K562 (cell line): ENCODE measurements around the gene MAN1A1. TPM values are rescaled to one million over a fixed set of nuclear protein-coding genes. Genes with fewer than 3 reads are reported as not detected.

Experiments
- BHLHE40 ChIP-seq: IDR thresholded peaks from 2 replicates; pipeline ENCODE4 v1.6.1; 2011; ENCODE audit warnings: low read length, improper control_type of control experiment
- EHMT2 ChIP-seq: fragments of 450-650 bp; IDR thresholded peaks from 2 replicates; pipeline ENCODE4 v1.6.1; 2018; ENCODE audit warnings: antibody characterized with exemption
- ELK3 ChIP-seq: fragments of 450-650 bp; formaldehyde crosslinking; IDR thresholded peaks from 2 replicates; pipeline ENCODE4 v1.4.0; 2020; ENCODE audit warnings: mild to moderate bottlenecking
- HDAC2 ChIP-seq: fragments of 450-650 bp; IDR thresholded peaks from 2 replicates; pipeline ENCODE4 v1.6.1; 2016; ENCODE audit warnings: mild to moderate bottlenecking
- HIVEP1 ChIP-seq: fragments of 250-450 bp; sonication (Bioruptor Pico); IDR thresholded peaks from 2 replicates; pipeline ENCODE4 v1.4.0; 2020; ENCODE audit warnings: mild to moderate bottlenecking
- HMG20B ChIP-seq: fragments of 250-450 bp; sonication (Bioruptor Pico); IDR thresholded peaks from 2 replicates; pipeline ENCODE4 v1.5.0; 2021; ENCODE audit warnings: mild to moderate bottlenecking
- IFI16 ChIP-seq: fragments of 250-450 bp; sonication (Bioruptor Pico); IDR thresholded peaks from 2 replicates; pipeline ENCODE4 v2.1.2; 2022; ENCODE audit warnings: mild to moderate bottlenecking, inconsistent platforms
- KAT8 ChIP-seq: fragments of 450-650 bp; IDR thresholded peaks from 2 replicates; pipeline ENCODE4 v1.6.1; 2016; ENCODE audit warnings: low read depth, mild to moderate bottlenecking
- MLX ChIP-seq, 2 experiments: fragments of 450-650 bp in 1 of 2; sonication (generic) in 1 of 2; formaldehyde crosslinking; conservative IDR thresholded peaks; 2 replicates each; pipeline versions ENCODE4 v1.4.0 to v1.8.1; 2020 to 2022; ENCODE audit warnings: mild to moderate bottlenecking in 1 of 2, missing genetic modification reagents in 1 of 2
- MNT ChIP-seq, 2 experiments: fragments of 450-650 bp; conservative IDR thresholded peaks; 2 replicates each; pipeline ENCODE4 v1.6.1; 2017; ENCODE audit warnings: mild to moderate bottlenecking in 2 of 2, moderate library complexity in 2 of 2
- POLR2A ChIP-seq: fragments of 450-650 bp; conservative IDR thresholded peaks from 2 replicates; pipeline ENCODE4 v1.6.1; 2016
- SOX6 ChIP-seq: fragments of 450-650 bp; IDR thresholded peaks from 2 replicates; pipeline ENCODE4 v1.6.1; 2014; ENCODE audit warnings: mild to moderate bottlenecking
- TAF9B ChIP-seq: fragments of 450-650 bp; IDR thresholded peaks from 2 replicates; pipeline ENCODE4 v1.6.1; 2018; ENCODE audit warnings: mild to moderate bottlenecking; ENCODE audit not compliant: partially characterized antibody
- TCF7L2 ChIP-seq: fragments of 150-350 bp; IDR thresholded peaks from 2 replicates; pipeline ENCODE4 v1.6.1; 2016; ENCODE audit warnings: low read depth, mild to moderate bottlenecking, low read length, moderate library complexity
- TGIF2 ChIP-seq: sonication (generic); formaldehyde crosslinking; IDR thresholded peaks from 2 replicates; pipeline ENCODE4 v1.8.1; 2022; ENCODE audit warnings: mild to moderate bottlenecking, missing genetic modification reagents, moderate library complexity
- THAP12 ChIP-seq: fragments of 250-450 bp; sonication (Bioruptor Pico); IDR thresholded peaks from 2 replicates; pipeline ENCODE4 v1.9.0; 2021; ENCODE audit warnings: mild to moderate bottlenecking, inconsistent platforms
- THRAP3 ChIP-seq: fragments of 450-650 bp; IDR thresholded peaks from 2 replicates; pipeline ENCODE4 v1.6.1; 2016; ENCODE audit warnings: mild to moderate bottlenecking, inconsistent platforms, borderline replicate concordance
- TSC22D4 ChIP-seq: fragments of 450-650 bp; IDR thresholded peaks from 2 replicates; pipeline ENCODE4 v1.6.1; 2016; ENCODE audit warnings: missing genetic modification characterization, missing biosample characterization, control low read depth
- U2AF2 ChIP-seq: fragments of 200-400 bp; formaldehyde crosslinking; optimal IDR thresholded peaks from 2 replicates; pipeline ENCODE3; 2017; ENCODE audit warnings: low read depth, mild to moderate bottlenecking, low read length
- YBX1 ChIP-seq: fragments of 450-650 bp; IDR thresholded peaks from 2 replicates; pipeline ENCODE4 v1.7.1; 2016; ENCODE audit warnings: mild to moderate bottlenecking
- ZNF274 ChIP-seq: IDR thresholded peaks from 2 replicates; pipeline ENCODE4 v1.6.1; 2011; ENCODE audit warnings: low read depth, mild to moderate bottlenecking, low read length, moderate library complexity, borderline replicate concordance
- ZNF280A ChIP-seq: fragments of 450-650 bp; IDR thresholded peaks from 2 replicates; pipeline ENCODE4 v1.6.1; 2018; ENCODE audit warnings: mild to moderate bottlenecking, low read depth; ENCODE audit not compliant: partially characterized antibody
- polyA plus RNA-seq, 8 experiments: library from polyadenylated mRNA; depleted of rRNA in 4 of 8; stranded (reverse) in 5 of 8; unstranded in 3 of 8; fragments of >200 nt; fragmentation: Nextera tagmentation in 2 of 8; fragmentation: Illumina TruSeq in 1 of 8; extraction: Ambion mirVana in 2 of 8; extraction: Trizol in 1 of 8; gene quantifications; 2 replicates each; pipeline versions ENCODE4 v1.2.1 to v1.2.3, GENCODE V29; 2011 to 2014; ENCODE audit warnings: inconsistent platforms in 1 of 8, missing spikeins in 1 of 8
- total RNA-seq, 7 experiments: library from RNA; depleted of rRNA in 6 of 7; stranded (reverse); fragments of >200 nt in 6 of 7; fragmentation: Illumina TruSeq in 2 of 7; extraction: Trizol in 2 of 7; gene quantifications; 2 replicates each; pipeline versions ENCODE4 v1.2.1 to v1.2.3, GENCODE V29; 2011 to 2021; ENCODE audit warnings: low replicate concordance in 1 of 7

The MAN1A1 gene
- total and polyA plus RNA-seq, 9 of the 15 experiments (the other 6 are each of a cell fraction or from before 2014, with no cell fraction given), result 24.5 to 78.4 (median 59.7) TPM

GRCh38 chr6:119349361-119350201 is at the start of gene MAN1A1 (continued):
- TF ChIP-seq HDAC2 (peak; percentile 84), TAF9B (peak; percentile 77), TCF7L2 (no peak), ZNF274 (peak; percentile 30; the same call in 1 of the 2 replicates), TGIF2 (CRISPR knock-in tag) (no peak), THAP12 (CRISPR knock-in tag) (no peak; the same call in 1 of the 2 replicates), TSC22D4 (tag) (no peak), HIVEP1 (no peak), YBX1 (no peak), MNT (conservative IDR thresholded peaks at IDR 0.05) (peak; percentile 74 to 82), BHLHE40 (no peak; the same call in 1 of the 2 replicates), KAT8 (no peak), ZNF280A (no peak), POLR2A (peak; percentile 90), EHMT2 (no peak), U2AF2 (no peak), HMG20B (CRISPR knock-in tag) (no peak), ELK3 (CRISPR knock-in tag) (no peak), IFI16 (CRISPR knock-in tag) (no peak), MLX (CRISPR knock-in tag; conservative IDR thresholded peaks at IDR 0.05) (peak in 1 of 2 experiments; percentile 34; a peak in 1 of 4 replicates), THRAP3 (no peak), SOX6 (0 out of 2 replicates have a peak, but pooled peaks have one; percentile 35)
